Endothelial cell of umbilical vein (primary cell): Measurements from ENCODE around the gene NTN1. TPM values are rescaled to one million over a fixed set of nuclear protein-coding genes. Genes with fewer than 3 reads are reported as not detected.

ENCODE experiments used
- BruUV-seq: library from RNA; stranded (reverse); fragments of 400-500 nt; replicated peaks from 2 replicates; lab custom pipeline; 2021; lab: Mats Ljungman, UMichigan
- CTCF ChIA-PET: fragments of 300-600, 350-600 bp; sonication (Branson Sonifier 250); formaldehyde crosslinking; loops from one replicate; lab custom pipeline; 2021; ENCODE audit warnings: antibody characterized with exemption, inconsistent platforms; lab: Charles Lee
- POLR2A ChIA-PET: fragments of 300-600, 350-600 bp; sonication (Branson Sonifier 250); formaldehyde crosslinking; loops from one replicate; lab custom pipeline; 2021; ENCODE audit warnings: antibody characterized with exemption, inconsistent platforms; lab: Charles Lee
- DNase-seq: peaks from one replicate; pipeline ENCODE4 v3.0.0-alpha.2; 2011; ENCODE audit warnings: low read depth, low spot score
- FAIRE-seq: peaks from 2 replicates; lab custom pipeline; 2011; peaks lifted over from hg19 to GRCh38; lab: Jason Lieb, UNC
- H2AFZ ChIP-seq: 2 replicates; pipeline ENCODE4 v1.6.0; 2012; ENCODE audit warnings: low read depth, low read length, control low read depth, inconsistent platforms
- H3K27ac ChIP-seq: 2 replicates; pipeline ENCODE4 v1.5.1; 2011; ENCODE audit warnings: low read depth, mild to moderate bottlenecking, control low read depth, low read length, moderate library complexity; ENCODE audit not compliant: insufficient read depth
- H3K27me3 ChIP-seq, 2 experiments: 2 replicates each; pipeline versions ENCODE4 v1.6.0 to v1.6.1; 2011; ENCODE audit warnings: low read length in 2 of 2, mixed read lengths in 1 of 2; ENCODE audit not compliant: control insufficient read depth in 2 of 2, insufficient read depth in 2 of 2
- H3K36me3 ChIP-seq, 2 experiments: 2 replicates in 1 of 2; 3 replicates in 1 of 2; pipeline ENCODE4 v1.5.1; 2011; ENCODE audit warnings: low read length in 2 of 2, mild to moderate bottlenecking in 1 of 2, moderate library complexity in 1 of 2; ENCODE audit not compliant: control insufficient read depth in 2 of 2, insufficient read depth in 2 of 2; ENCODE audit errors: extremely low read depth in 1 of 2
- H3K4me1 ChIP-seq: 3 replicates; pipeline ENCODE4 v1.5.1; 2011; ENCODE audit warnings: mild to moderate bottlenecking, low read length; ENCODE audit not compliant: control insufficient read depth, insufficient read depth; ENCODE audit errors: extremely low read depth
- H3K4me2 ChIP-seq: 2 replicates; pipeline ENCODE4 v1.6.1; 2011; ENCODE audit warnings: low read length, control low read depth, mixed read lengths; ENCODE audit not compliant: insufficient read depth
- H3K4me3 ChIP-seq, 3 experiments: fragments of 200-600 bp in 1 of 3; sonication (generic), shearing (Covaris generic) in 1 of 3; replicated peaks in 1 of 3; 2 replicates each; pipeline ENCODE4 v1.5.1; 2011 to 2016; ENCODE audit warnings: control low read depth in 3 of 3, low read length in 3 of 3, mild to moderate bottlenecking in 2 of 3, inconsistent platforms in 1 of 3, low read depth in 1 of 3, moderate library complexity in 1 of 3; ENCODE audit not compliant: insufficient read depth in 1 of 3
- H3K79me2 ChIP-seq: 2 replicates; pipeline ENCODE4 v1.6.0; 2012; ENCODE audit warnings: low read length, inconsistent platforms; ENCODE audit not compliant: control insufficient read depth, insufficient read depth
- H3K9ac ChIP-seq: replicated peaks from 2 replicates; pipeline ENCODE3; 2011; ENCODE audit warnings: low read length, control low read depth; ENCODE audit not compliant: insufficient read depth; ENCODE audit errors: extremely low read depth
- H3K9me1 ChIP-seq: replicated peaks from 3 replicates; pipeline ENCODE4 v1.6.0; 2011; ENCODE audit warnings: mild to moderate bottlenecking, low read length; ENCODE audit not compliant: control insufficient read depth, insufficient read depth; ENCODE audit errors: extremely low read depth
- H3K9me3 ChIP-seq: replicated peaks from 2 replicates; pipeline ENCODE4 v1.5.1; 2012; ENCODE audit warnings: low read length, inconsistent platforms; ENCODE audit not compliant: control insufficient read depth, insufficient read depth
- H4K20me1 ChIP-seq: replicated peaks from 2 replicates; pipeline ENCODE3; 2011; ENCODE audit warnings: mild to moderate bottlenecking, low read length; ENCODE audit not compliant: control insufficient read depth, insufficient read depth; ENCODE audit errors: extremely low read depth
- CTCF ChIP-seq, 2 donors: IDR thresholded peaks; 1 replicate in 1 of 2; 2 replicates in 1 of 2; pipeline ENCODE4 v1.5.1; 2011; ENCODE audit warnings: low read length in 2 of 2, mild to moderate bottlenecking in 2 of 2, moderate library complexity in 2 of 2, control low read depth in 1 of 2, inconsistent platforms in 1 of 2, low read depth in 1 of 2; ENCODE audit not compliant: insufficient read depth in 1 of 2; ENCODE audit errors: extremely low read depth in 1 of 2
- EZH2 ChIP-seq: IDR thresholded peaks from 2 replicates; pipeline ENCODE4 v1.6.1; 2012; ENCODE audit warnings: borderline replicate concordance, low read depth, mild to moderate bottlenecking, moderate library complexity, low read length, inconsistent platforms; ENCODE audit not compliant: severe bottlenecking
- FOS ChIP-seq: IDR thresholded peaks from 2 replicates; pipeline ENCODE4 v1.6.1; 2011; ENCODE audit warnings: mild to moderate bottlenecking, low read length, moderate library complexity, borderline replicate concordance; ENCODE audit not compliant: insufficient read depth
- GATA2 ChIP-seq: IDR thresholded peaks from 2 replicates; pipeline ENCODE4 v1.7.0; 2011; ENCODE audit warnings: low read depth, mild to moderate bottlenecking, moderate library complexity, mixed read lengths, low read length; ENCODE audit not compliant: insufficient read length, insufficient read depth
- JUN ChIP-seq: IDR thresholded peaks from 2 replicates; pipeline ENCODE4 v1.6.1; 2011; ENCODE audit warnings: borderline replicate concordance, low read depth; ENCODE audit not compliant: insufficient read length, insufficient read depth
- MYC ChIP-seq: IDR thresholded peaks from one replicate; pipeline ENCODE4 v1.6.1; 2011; ENCODE audit warnings: mild to moderate bottlenecking, low read depth, low read length
- POLR2A ChIP-seq: IDR thresholded peaks from 2 replicates; pipeline ENCODE4 v1.6.1; 2012; ENCODE audit warnings: low read depth, mild to moderate bottlenecking, control low read depth, low read length
- POLR2AphosphoS5 ChIP-seq: IDR thresholded peaks from 2 replicates; pipeline ENCODE4 v1.6.1; 2012; ENCODE audit warnings: low read depth, mild to moderate bottlenecking, control low read depth, low read length, moderate library complexity; ENCODE audit not compliant: insufficient read depth
- dilution Hi-C: fragments of 300-500 bp; cut with MboI; formaldehyde crosslinking; loops from one replicate; pipeline ENCODE4 v1.15.0; 2019; ENCODE audit warnings: low sequenced_read_pairs; ENCODE audit not compliant: extremely low pct_ligation_motif_present
- intact Hi-C: fragments of 100-400 bp; cut with micrococcal nuclease; formaldehyde crosslinking; loops from one replicate; pipeline ENCODE4 v1.10.0; 2022
- polyA plus RNA-seq, 4 experiments: library from polyadenylated mRNA; depleted of rRNA in 3 of 4; stranded (reverse) in 3 of 4; unstranded in 1 of 4; fragments of >200 nt; gene quantifications; 2 replicates each; pipeline versions ENCODE4 v1.2.1 to v1.2.3, GENCODE V29; 2011 to 2012; ENCODE audit warnings: missing spikeins in 1 of 4
- total RNA-seq: library from RNA; stranded (reverse); gene quantifications from 2 replicates; pipeline ENCODE4 v1.2.3, GENCODE V29; 2021
- TF ChIP-seq, protein P1 (sequence below): IDR thresholded peaks from 2 replicates; pipeline ENCODE4 v1.6.1; 2011; ENCODE audit not compliant: insufficient read depth, insufficient read length

Gene NTN1
- total and polyA plus RNA-seq, 2 donors (not counting 3 experiments of a cell fraction or from before 2014, with no cell fraction given): 0.10 to 0.18 TPM

DNA sequence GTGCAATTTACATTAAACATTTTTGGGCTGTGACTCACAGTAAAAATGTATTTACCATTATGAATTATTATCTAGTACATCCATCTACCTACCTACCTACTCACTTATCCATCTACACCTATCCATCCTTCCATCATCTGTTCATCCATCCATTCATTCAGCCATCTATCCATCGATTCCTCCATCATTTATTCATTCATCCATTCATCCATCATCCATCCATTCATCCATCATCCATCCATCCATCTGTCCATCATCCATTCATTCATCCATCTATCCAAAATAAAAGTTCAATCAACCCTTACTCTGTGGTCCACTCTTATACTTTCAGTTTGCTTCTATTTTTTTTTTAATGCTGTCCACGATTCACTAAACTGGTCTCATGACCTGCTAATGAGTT lies 118.4 kb downstream of the NTN1 start:
- TF ChIP-seq POLR2A: no peak
- TF ChIP-seq POLR2AphosphoS5: no peak
- no peak for TF ChIP-seq EZH2
- no peak for TF ChIP-seq GATA2
- TF ChIP-seq, protein P1, sequence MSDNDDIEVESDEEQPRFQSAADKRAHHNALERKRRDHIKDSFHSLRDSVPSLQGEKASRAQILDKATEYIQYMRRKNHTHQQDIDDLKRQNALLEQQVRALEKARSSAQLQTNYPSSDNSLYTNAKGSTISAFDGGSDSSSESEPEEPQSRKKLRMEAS: no peak
- TF ChIP-seq FOS: no peak
- TF ChIP-seq CTCF (IDR thresholded peaks at IDR 0.05; ENCODE audit: extremely low read depth in 1 of 2, insufficient read depth in 1 of 2, low read depth in 1 of 2, low read length in 2 of 2): no peak
- no peak for TF ChIP-seq MYC
- no peak for TF ChIP-seq JUN
- H2AFZ ChIP-seq: no peak overlapping the region
- dilution Hi-C loops (no loop called here), intact Hi-C loops (loop anchor here (10.0 kb wide), 1 partner anchor 65 kb away; no protein-coding TSS in a partner anchor)
- no peaks in the 10 kb centered on the region for H3K4me1 ChIP-seq
- H3K4me2 ChIP-seq: no peak overlapping the region
- no peak overlapping the region for H3K27ac ChIP-seq
- H3K9me3 ChIP-seq: no peaks in the 10 kb centered on the region
- H3K9ac ChIP-seq: no peak overlapping the region
- BruUV-seq: no TSS peak
- FAIRE-seq (no peak), DNase-seq (no peak)
- H3K36me3 ChIP-seq: no peaks in the 10 kb centered on the region
- H3K79me2 ChIP-seq: no peaks in the 10 kb centered on the region
- no peaks in the 10 kb centered on the region for H3K9me1 ChIP-seq
- ChIA-PET POLR2A (interaction anchor here (0.6 kb wide), 1 partner anchor 139 kb away, joined by 3 read pairs; no protein-coding TSS in a partner anchor), CTCF (no interaction called here)
- no peaks in the 10 kb centered on the region for H4K20me1 ChIP-seq
- H3K27me3 ChIP-seq: no peaks in the 10 kb centered on the region
- no peak overlapping the region for H3K4me3 ChIP-seq
